OCI-LY1 (cell line): ENCODE data around the gene BCORL1.

Experiments
- EZH2 ChIP-seq: fragments of 200-600 bp; sonication (generic), shearing (Covaris generic); IDR thresholded peaks from 2 replicates; pipeline ENCODE4 v1.8.0; 2017; ENCODE audit warnings: borderline replicate concordance, mixed run types, mild to moderate bottlenecking, antibody characterized with exemption, low read length, moderate library complexity, mixed read lengths
- TF ChIP-seq, protein P1 (sequence below): fragments of 200-600 bp; sonication (generic), shearing (Covaris generic); IDR thresholded peaks from 2 replicates; pipeline ENCODE4 v1.5.1; 2017; ENCODE audit warnings: mild to moderate bottlenecking, antibody characterized with exemption, low read length, moderate library complexity, mixed read lengths

DNA sequence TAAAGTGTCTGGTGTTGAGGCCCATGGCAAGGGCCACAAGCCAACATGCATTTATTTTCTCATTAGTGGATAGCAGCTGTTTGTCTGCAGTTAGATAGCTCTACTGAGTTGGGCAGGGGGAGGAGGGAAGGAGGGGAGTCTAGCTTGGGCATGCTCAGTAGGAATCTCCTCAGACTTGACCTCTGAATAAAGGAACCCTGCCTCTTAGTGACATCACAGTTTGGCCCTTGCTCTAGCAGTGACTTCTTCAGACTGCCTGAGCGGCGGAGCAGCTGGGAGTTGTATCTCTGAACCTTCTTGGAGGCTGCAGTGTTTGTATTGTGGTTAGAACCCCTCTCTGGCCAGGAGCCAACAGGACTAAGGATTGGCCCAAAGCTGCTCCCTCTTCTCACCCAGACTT is 57.4 kb downstream of the BCORL1 start:
- TF ChIP-seq, protein P1, sequence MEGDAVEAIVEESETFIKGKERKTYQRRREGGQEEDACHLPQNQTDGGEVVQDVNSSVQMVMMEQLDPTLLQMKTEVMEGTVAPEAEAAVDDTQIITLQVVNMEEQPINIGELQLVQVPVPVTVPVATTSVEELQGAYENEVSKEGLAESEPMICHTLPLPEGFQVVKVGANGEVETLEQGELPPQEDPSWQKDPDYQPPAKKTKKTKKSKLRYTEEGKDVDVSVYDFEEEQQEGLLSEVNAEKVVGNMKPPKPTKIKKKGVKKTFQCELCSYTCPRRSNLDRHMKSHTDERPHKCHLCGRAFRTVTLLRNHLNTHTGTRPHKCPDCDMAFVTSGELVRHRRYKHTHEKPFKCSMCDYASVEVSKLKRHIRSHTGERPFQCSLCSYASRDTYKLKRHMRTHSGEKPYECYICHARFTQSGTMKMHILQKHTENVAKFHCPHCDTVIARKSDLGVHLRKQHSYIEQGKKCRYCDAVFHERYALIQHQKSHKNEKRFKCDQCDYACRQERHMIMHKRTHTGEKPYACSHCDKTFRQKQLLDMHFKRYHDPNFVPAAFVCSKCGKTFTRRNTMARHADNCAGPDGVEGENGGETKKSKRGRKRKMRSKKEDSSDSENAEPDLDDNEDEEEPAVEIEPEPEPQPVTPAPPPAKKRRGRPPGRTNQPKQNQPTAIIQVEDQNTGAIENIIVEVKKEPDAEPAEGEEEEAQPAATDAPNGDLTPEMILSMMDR, result no peak
- TF ChIP-seq EZH2, result no peak
